ENCODE results near the gene PAF1. TPM values are rescaled to one million over a fixed set of nuclear protein-coding genes. Genes with fewer than 3 reads are reported as not detected.

Gene PAF1
- total and polyA plus RNA-seq, 2 of the 13 experiments (the other 11 are each of a cell fraction or from before 2014, with no cell fraction given): 30.2 to 31.1 TPM

- TF ChIP-seq NFYB (CRISPR knock-in tag; IDR thresholded peaks at IDR 0.05) (no peak; the same call in 1 of the 2 replicates), HOXD1 (CRISPR knock-in tag; IDR thresholded peaks at IDR 0.05) (no peak), ZNF260 (CRISPR knock-in tag; IDR thresholded peaks at IDR 0.05; ENCODE audit: borderline replicate concordance, low read depth) (no peak), ZBTB7B (CRISPR knock-in tag; IDR thresholded peaks at IDR 0.05) (peak; percentile 73; the same call in 1 of the 2 replicates), ZNF335 (CRISPR knock-in tag; IDR thresholded peaks at IDR 0.05) (no peak), KDM5A (IDR thresholded peaks at IDR 0.05; ENCODE audit: borderline replicate concordance, low read length) (no peak), ONECUT2 (CRISPR knock-in tag; IDR thresholded peaks at IDR 0.05) (no peak), NFATC3 (CRISPR knock-in tag; IDR thresholded peaks at IDR 0.05) (no peak), REL (CRISPR knock-in tag; conservative IDR thresholded peaks at IDR 0.05) (0 out of 2 replicates have a peak, but pooled peaks have one; percentile 50), ZNF3 (CRISPR knock-in tag; IDR thresholded peaks at IDR 0.05) (no peak), ZNF761 (CRISPR knock-in tag; conservative IDR thresholded peaks at IDR 0.05) (peak; percentile 67; the same call in 1 of the 2 replicates), MIER3 (CRISPR knock-in tag; IDR thresholded peaks at IDR 0.05; ENCODE audit: borderline replicate concordance) (no peak), JUNB (CRISPR knock-in tag; IDR thresholded peaks at IDR 0.05; ENCODE audit: borderline replicate concordance) (0 out of 2 replicates have a peak, but pooled peaks have one; percentile 36), MEF2D (CRISPR knock-in tag; IDR thresholded peaks at IDR 0.05) (no peak), NFKB2 (CRISPR knock-in tag; IDR thresholded peaks at IDR 0.05; ENCODE audit: borderline replicate concordance) (no peak), TIGD3 (CRISPR knock-in tag; IDR thresholded peaks at IDR 0.05; ENCODE audit: borderline replicate concordance) (no peak), PHF21A (CRISPR knock-in tag; IDR thresholded peaks at IDR 0.05) (no peak), ZNF558 (CRISPR knock-in tag; IDR thresholded peaks at IDR 0.05; ENCODE audit: borderline replicate concordance) (no peak), SNRNP70 (IDR thresholded peaks at IDR 0.05; ENCODE audit: low read depth, low read length) (no peak), ZNF605 (CRISPR knock-in tag; IDR thresholded peaks at IDR 0.05) (no peak), MTA3 (CRISPR knock-in tag; IDR thresholded peaks at IDR 0.05) (no peak), KAT8 (CRISPR knock-in tag; IDR thresholded peaks at IDR 0.05) (no peak; the same call in 1 of the 2 replicates), ZC3H4 (CRISPR knock-in tag; IDR thresholded peaks at IDR 0.05; ENCODE audit: borderline replicate concordance) (0 out of 2 replicates have a peak, but pooled peaks have one; percentile 16), NCOA5 (CRISPR knock-in tag; IDR thresholded peaks at IDR 0.05) (no peak)
- TF ChIP-seq, protein P1, sequence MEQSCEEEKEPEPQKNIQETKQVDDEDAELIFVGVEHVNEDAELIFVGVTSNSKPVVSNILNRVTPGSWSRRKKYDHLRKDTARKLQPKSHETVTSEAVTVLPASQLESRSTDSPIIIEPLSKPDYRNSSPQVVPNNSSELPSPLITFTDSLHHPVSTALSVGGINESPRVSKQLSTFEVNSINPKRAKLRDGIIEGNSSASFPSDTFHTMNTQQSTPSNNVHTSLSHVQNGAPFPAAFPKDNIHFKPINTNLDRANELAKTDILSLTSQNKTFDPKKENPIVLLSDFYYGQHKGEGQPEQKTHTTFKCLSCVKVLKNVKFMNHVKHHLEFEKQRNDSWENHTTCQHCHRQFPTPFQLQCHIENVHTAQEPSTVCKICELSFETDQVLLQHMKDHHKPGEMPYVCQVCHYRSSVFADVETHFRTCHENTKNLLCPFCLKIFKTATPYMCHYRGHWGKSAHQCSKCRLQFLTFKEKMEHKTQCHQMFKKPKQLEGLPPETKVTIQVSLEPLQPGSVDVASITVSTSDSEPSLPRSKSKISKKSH (CRISPR knock-in tag; IDR thresholded peaks at IDR 0.05; ENCODE audit: borderline replicate concordance): no peak
- TF ChIP-seq, protein P2, sequence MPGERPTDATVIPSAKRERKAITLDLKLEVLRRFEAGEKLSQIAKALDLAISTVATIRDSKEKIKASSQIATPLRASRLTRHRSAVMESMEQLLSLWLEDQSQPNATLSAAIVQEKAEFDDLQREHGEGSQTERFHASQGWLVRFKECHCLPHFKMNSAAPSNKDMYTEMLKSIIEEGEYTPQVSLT (CRISPR knock-in tag; IDR thresholded peaks at IDR 0.05; ENCODE audit: borderline replicate concordance, low read depth): no peak
- TF ChIP-seq, protein P3, sequence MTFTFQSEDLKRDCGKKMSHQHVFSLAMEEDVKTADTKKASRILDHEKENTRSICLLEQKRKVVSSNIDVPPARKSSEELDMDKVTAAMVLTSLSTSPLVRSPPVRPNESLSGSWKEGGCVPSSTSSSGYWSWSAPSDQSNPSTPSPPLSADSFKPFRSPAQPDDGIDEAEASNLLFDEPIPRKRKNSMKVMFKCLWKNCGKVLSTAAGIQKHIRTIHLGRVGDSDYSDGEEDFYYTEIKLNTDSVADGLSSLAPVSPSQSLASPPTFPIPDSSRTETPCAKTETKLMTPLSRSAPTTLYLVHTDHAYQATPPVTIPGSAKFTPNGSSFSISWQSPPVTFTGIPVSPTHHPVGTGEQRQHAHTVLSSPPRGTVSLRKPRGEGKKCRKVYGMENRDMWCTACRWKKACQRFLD (CRISPR knock-in tag; IDR thresholded peaks at IDR 0.05; ENCODE audit: borderline replicate concordance): no peak
Observed at GRCh38 chr19:39410017-39410830, 19.3 kb upstream of the PAF1 start (continued).

Measured in HepG2 (cell line).